OCI-LY3 (cell line): ENCODE data around the gene SLC23A1.
"Not testable (repeated sequence)": the region's sequence is repeated elsewhere in the genome, so short reads cannot be mapped to it uniquely, and the experiment has no call there.

Source experiments
- EZH2phosphoT487 ChIP-seq: fragments of 200-600 bp; shearing (Covaris generic); IDR thresholded peaks from 2 replicates; pipeline ENCODE4 v1.6.1; 2018; ENCODE audit warnings: antibody characterized with exemption, mixed run types, low read depth
- TF ChIP-seq, protein P1 (sequence below): fragments of 200-600, 300-600 bp; sonication (generic); IDR thresholded peaks from 2 replicates; pipeline ENCODE4 v1.5.1; 2014; ENCODE audit warnings: antibody characterized with exemption, low read length, low read depth

DNA sequence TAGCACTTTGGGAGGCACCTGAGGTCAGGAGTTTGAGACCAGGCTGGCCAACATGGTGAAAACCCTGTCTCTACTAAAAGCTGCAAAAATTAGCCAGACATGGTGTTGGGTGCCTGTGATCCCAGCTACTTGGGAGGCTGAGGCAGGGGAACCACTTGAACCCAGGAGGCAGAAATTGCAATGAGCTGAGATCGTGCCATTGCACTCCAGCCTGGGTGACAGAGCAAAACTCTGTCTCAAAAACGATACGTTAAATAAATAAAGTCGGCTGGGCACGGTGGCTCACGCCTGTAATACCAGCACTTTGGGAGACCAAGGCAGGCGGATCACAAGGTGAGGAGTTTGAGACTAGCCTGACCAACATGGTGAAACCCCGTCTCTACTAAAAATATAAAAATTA, 27.2 kb downstream of the SLC23A1 start:
- TF ChIP-seq, protein P1, sequence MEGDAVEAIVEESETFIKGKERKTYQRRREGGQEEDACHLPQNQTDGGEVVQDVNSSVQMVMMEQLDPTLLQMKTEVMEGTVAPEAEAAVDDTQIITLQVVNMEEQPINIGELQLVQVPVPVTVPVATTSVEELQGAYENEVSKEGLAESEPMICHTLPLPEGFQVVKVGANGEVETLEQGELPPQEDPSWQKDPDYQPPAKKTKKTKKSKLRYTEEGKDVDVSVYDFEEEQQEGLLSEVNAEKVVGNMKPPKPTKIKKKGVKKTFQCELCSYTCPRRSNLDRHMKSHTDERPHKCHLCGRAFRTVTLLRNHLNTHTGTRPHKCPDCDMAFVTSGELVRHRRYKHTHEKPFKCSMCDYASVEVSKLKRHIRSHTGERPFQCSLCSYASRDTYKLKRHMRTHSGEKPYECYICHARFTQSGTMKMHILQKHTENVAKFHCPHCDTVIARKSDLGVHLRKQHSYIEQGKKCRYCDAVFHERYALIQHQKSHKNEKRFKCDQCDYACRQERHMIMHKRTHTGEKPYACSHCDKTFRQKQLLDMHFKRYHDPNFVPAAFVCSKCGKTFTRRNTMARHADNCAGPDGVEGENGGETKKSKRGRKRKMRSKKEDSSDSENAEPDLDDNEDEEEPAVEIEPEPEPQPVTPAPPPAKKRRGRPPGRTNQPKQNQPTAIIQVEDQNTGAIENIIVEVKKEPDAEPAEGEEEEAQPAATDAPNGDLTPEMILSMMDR = not testable (repeated sequence)
- TF ChIP-seq EZH2phosphoT487 = not testable (repeated sequence)
